ENCODE results near the gene CEP128. TPM values are rescaled to one million over a fixed set of nuclear protein-coding genes. Genes with fewer than 3 reads are reported as not detected.

The CEP128 gene
- total RNA-seq, 4 donors from 2014 or later, result 3.5 to 12.9 (median 9.7) TPM

DNA sequence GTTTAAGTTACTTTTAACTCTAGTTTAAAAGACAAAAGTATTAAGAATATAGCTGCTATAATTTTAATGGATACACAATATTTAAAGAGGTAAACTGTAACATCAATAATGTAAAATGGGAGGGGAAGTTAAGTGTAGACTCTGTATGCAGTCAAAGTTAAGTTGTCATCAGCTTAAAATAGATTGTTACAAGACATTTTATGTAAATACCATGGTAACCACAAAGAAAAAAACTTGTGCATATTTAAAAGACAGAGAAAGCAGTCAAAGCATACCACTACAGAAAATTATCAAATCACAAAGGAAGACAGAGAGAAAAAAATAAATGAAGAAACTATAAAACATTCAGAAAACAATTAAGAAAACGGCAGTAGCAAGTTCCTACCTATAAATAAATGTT lies 73.3 kb downstream of the CEP128 start:
- no peaks in the 10 kb centered on the region for H3K27me3 ChIP-seq
- intact Hi-C loops (cut with DNase I), result no loop called here
- TF ChIP-seq POLR2AphosphoS5 (IDR thresholded peaks at IDR 0.05) (no peak), POLR2A (IDR thresholded peaks at IDR 0.05; ENCODE audit: low read depth) (no peak), EP300 (IDR thresholded peaks at IDR 0.05) (no peak)
- TF ChIP-seq, protein P1, sequence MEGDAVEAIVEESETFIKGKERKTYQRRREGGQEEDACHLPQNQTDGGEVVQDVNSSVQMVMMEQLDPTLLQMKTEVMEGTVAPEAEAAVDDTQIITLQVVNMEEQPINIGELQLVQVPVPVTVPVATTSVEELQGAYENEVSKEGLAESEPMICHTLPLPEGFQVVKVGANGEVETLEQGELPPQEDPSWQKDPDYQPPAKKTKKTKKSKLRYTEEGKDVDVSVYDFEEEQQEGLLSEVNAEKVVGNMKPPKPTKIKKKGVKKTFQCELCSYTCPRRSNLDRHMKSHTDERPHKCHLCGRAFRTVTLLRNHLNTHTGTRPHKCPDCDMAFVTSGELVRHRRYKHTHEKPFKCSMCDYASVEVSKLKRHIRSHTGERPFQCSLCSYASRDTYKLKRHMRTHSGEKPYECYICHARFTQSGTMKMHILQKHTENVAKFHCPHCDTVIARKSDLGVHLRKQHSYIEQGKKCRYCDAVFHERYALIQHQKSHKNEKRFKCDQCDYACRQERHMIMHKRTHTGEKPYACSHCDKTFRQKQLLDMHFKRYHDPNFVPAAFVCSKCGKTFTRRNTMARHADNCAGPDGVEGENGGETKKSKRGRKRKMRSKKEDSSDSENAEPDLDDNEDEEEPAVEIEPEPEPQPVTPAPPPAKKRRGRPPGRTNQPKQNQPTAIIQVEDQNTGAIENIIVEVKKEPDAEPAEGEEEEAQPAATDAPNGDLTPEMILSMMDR (IDR thresholded peaks at IDR 0.05), result no peak
- DNase-seq (ENCODE audit: extremely low spot score), result no peak
- no peak overlapping the region for H3K27ac ChIP-seq (replicated peaks in 1 of 4)
- no peak overlapping the region for H3K4me3 ChIP-seq
- H3K9me3 ChIP-seq, result peaks cover 0 to 26% (median 18%) of the 10 kb centered on the region in 4 donors
- WGBS, result 79% methylated on average over 1 of the region's 1 CpG
- no peaks in the 10 kb centered on the region for H3K36me3 ChIP-seq
- no peaks in the 10 kb centered on the region for H3K4me1 ChIP-seq

GRCh38 chr14:80867798-80868197 lies 73.7 kb downstream of the CEP128 start:
- Histone ChIP-seq H3K27ac (replicated peaks in 1 of 4) (no peak overlapping the region), H3K4me1 (no peaks in the 10 kb centered on the region), H3K9me3 (peaks cover 0 to 26% (median 18%) of the 10 kb centered on the region in 4 donors), H3K36me3 (no peaks in the 10 kb centered on the region), H3K27me3 (no peaks in the 10 kb centered on the region), H3K4me3 (no peak overlapping the region)
- DNase-seq (ENCODE audit: extremely low spot score), result no peak
- no peak for TF ChIP-seq EP300 (IDR thresholded peaks at IDR 0.05)
- TF ChIP-seq, protein P1 (IDR thresholded peaks at IDR 0.05), result no peak
- TF ChIP-seq POLR2AphosphoS5 (IDR thresholded peaks at IDR 0.05), result no peak
- no peak for TF ChIP-seq POLR2A (IDR thresholded peaks at IDR 0.05; ENCODE audit: low read depth)
- intact Hi-C loops (cut with DNase I), result no loop called here
- WGBS, result 95% methylated on average over 2 of the region's 2 CpGs

DNA sequence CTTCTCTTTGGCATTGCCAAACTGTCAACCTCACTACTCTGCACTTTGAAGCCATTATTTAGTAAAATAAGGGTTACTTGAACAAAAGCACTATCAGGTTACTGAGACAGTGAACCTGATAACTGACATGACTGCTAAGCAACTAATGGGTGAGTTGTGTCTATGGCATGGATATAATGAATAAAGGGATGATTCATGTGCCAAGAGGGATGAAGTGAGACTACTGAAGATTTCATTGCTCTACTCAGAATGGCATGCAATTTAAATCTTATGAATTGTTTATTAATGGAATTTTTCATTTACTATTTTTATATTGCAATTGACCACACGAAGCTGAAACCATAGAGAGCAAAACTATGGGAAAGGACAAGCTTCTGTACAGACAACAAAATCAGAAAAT lies 74.4 kb downstream of the CEP128 start:
- Histone ChIP-seq H3K27me3 (no peaks in the 10 kb centered on the region), H3K4me1 (no peaks in the 10 kb centered on the region), H3K9me3 (peaks cover 0 to 26% (median 18%) of the 10 kb centered on the region in 4 donors), H3K27ac (replicated peaks in 1 of 4) (no peak overlapping the region), H3K36me3 (no peaks in the 10 kb centered on the region), H3K4me3 (no peak overlapping the region)
- DNase-seq (ENCODE audit: extremely low spot score), result no peak
- intact Hi-C loops (cut with DNase I), result no loop called here
- TF ChIP-seq POLR2AphosphoS5 (IDR thresholded peaks at IDR 0.05), result no peak
- TF ChIP-seq, protein P1 (IDR thresholded peaks at IDR 0.05), result no peak
- no peak for TF ChIP-seq POLR2A (IDR thresholded peaks at IDR 0.05; ENCODE audit: low read depth)
- TF ChIP-seq EP300 (IDR thresholded peaks at IDR 0.05), result no peak
- WGBS, result 0% methylated on average over 1 of the region's 1 CpG

GRCh38 chr14:80865565-80865964 lies 76.0 kb downstream of the CEP128 start:
- Histone ChIP-seq H3K4me1 (no peaks in the 10 kb centered on the region), H3K27me3 (no peaks in the 10 kb centered on the region), H3K9me3 (peaks cover 0 to 21% (median 16%) of the 10 kb centered on the region in 4 donors), H3K27ac (replicated peaks in 1 of 4) (no peak overlapping the region), H3K4me3 (no peak overlapping the region), H3K36me3 (no peaks in the 10 kb centered on the region)
- no peak for DNase-seq (ENCODE audit: extremely low spot score)
- no peak for TF ChIP-seq EP300 (IDR thresholded peaks at IDR 0.05)
- no peak for TF ChIP-seq POLR2AphosphoS5 (IDR thresholded peaks at IDR 0.05)
- TF ChIP-seq POLR2A (IDR thresholded peaks at IDR 0.05; ENCODE audit: low read depth), result no peak
- intact Hi-C loops (cut with DNase I), result no loop called here
- WGBS, result 100% methylated on average over 2 of the region's 2 CpGs

DNA sequence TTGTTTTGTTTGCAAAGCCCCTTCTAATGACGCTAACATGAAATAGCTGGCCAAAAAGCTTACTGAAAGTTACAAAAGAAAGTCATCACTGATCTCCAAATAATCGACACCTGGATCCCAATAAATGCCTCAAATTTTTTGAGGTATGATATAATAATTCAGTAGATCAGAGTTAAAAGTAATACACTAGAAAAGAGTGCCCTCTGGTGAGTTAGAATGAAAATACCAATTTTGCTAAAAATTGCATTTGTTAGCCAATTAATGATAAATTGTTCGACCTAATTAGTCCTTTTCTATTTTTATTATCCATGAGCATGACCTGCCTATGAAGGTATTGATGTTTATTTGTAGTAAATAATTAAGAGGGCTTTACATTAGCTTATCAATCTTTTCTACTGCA lies 78.6 kb downstream of the CEP128 start:
- H3K27me3 ChIP-seq, result no peaks in the 10 kb centered on the region
- no peaks in the 10 kb centered on the region for H3K36me3 ChIP-seq
- H3K4me1 ChIP-seq, result no peaks in the 10 kb centered on the region
- DNase-seq (ENCODE audit: extremely low spot score), result no peak
- peaks cover 0 to 11% (median 6%) of the 10 kb centered on the region in 4 donors for H3K9me3 ChIP-seq
- no peak for TF ChIP-seq EP300 (IDR thresholded peaks at IDR 0.05)
- TF ChIP-seq, protein P1 (IDR thresholded peaks at IDR 0.05), result peak in 1 of 3 experiments; percentile 15
- H3K4me3 ChIP-seq, result no peak overlapping the region
- WGBS, result 80% methylated on average over 3 of the region's 3 CpGs
- no peak overlapping the region for H3K27ac ChIP-seq (replicated peaks in 1 of 4)
- intact Hi-C loops (cut with DNase I), result no loop called here
